IPS-15b (cell line): ENCODE data around the gene GNB1L.

Experiments used
- H3K27me3 ChIP-seq: one replicate; pipeline ENCODE4 v1.6.1; 2013; ENCODE audit warnings: low read length; ENCODE audit not compliant: control insufficient read depth, insufficient read depth
- H3K36me3 ChIP-seq: one replicate; pipeline ENCODE4 v1.6.1; 2013; ENCODE audit warnings: low read length; ENCODE audit not compliant: control insufficient read depth, insufficient read depth
- H3K4me1 ChIP-seq: one replicate; pipeline ENCODE4 v1.6.1; 2013; ENCODE audit warnings: mild to moderate bottlenecking, low read length; ENCODE audit not compliant: control insufficient read depth, insufficient read depth
- H3K4me3 ChIP-seq: one replicate; pipeline ENCODE4 v1.5.1; 2013; ENCODE audit warnings: low read depth, low read length
- H3K9ac ChIP-seq: one replicate; pipeline ENCODE4 v1.6.1; 2013; ENCODE audit warnings: low read depth, mild to moderate bottlenecking, low read length
- H3K9me3 ChIP-seq: one replicate; pipeline ENCODE4 v1.6.1; 2013; ENCODE audit warnings: mild to moderate bottlenecking, low read length; ENCODE audit not compliant: control insufficient read depth, insufficient read depth

Gene GNB1L

GRCh38 chr22:19849835-19850762 is 4.6 kb downstream of the GNB1L start:
- Histone ChIP-seq H3K9ac (no peak overlapping the region), H3K36me3 (peaks cover 23% of the 10 kb centered on the region)

GRCh38 chr22:19848298-19849224 is 6.1 kb downstream of the GNB1L start:
- H3K27me3 ChIP-seq: no peaks in the 10 kb centered on the region
- no peak overlapping the region for H3K4me3 ChIP-seq
- no peak overlapping the region for H3K9ac ChIP-seq
- H3K4me1 ChIP-seq: no peaks in the 10 kb centered on the region
- no peaks in the 10 kb centered on the region for H3K9me3 ChIP-seq
- H3K36me3 ChIP-seq: peaks cover 20% of the 10 kb centered on the region

More at GRCh38 chr22:19849835-19850762, 4.6 kb downstream of the GNB1L start:
- Histone ChIP-seq H3K27me3 (no peaks in the 10 kb centered on the region), H3K4me3 (no peak overlapping the region), H3K4me1 (no peaks in the 10 kb centered on the region), H3K9me3 (no peaks in the 10 kb centered on the region)

GRCh38 chr22:19847345-19847632 is 7.4 kb downstream of the GNB1L start:
- Histone ChIP-seq H3K27me3 (no peaks in the 10 kb centered on the region), H3K9me3 (no peaks in the 10 kb centered on the region), H3K4me1 (peaks cover 2% of the 10 kb centered on the region), H3K36me3 (peaks cover 20% of the 10 kb centered on the region), H3K9ac (no peak overlapping the region), H3K4me3 (no peak overlapping the region)

GRCh38 chr22:19846620-19847344 is 7.9 kb downstream of the GNB1L start:
- H3K27me3 ChIP-seq: no peaks in the 10 kb centered on the region
- H3K9me3 ChIP-seq: no peaks in the 10 kb centered on the region
- H3K36me3 ChIP-seq: peaks cover 15% of the 10 kb centered on the region
- H3K4me1 ChIP-seq: peaks cover 2% of the 10 kb centered on the region
- H3K4me3 ChIP-seq: no peak overlapping the region
- no peak overlapping the region for H3K9ac ChIP-seq

GRCh38 chr22:19845054-19845722 is 9.5 kb downstream of the GNB1L start:
- H3K36me3 ChIP-seq: peaks cover under 1% of the 10 kb centered on the region
- peaks cover 2% of the 10 kb centered on the region for H3K4me1 ChIP-seq
- no peak overlapping the region for H3K4me3 ChIP-seq
- H3K9me3 ChIP-seq: no peaks in the 10 kb centered on the region
- H3K27me3 ChIP-seq: no peaks in the 10 kb centered on the region
- H3K9ac ChIP-seq: no peak overlapping the region

GRCh38 chr22:19844377-19845053 is 10.2 kb downstream of the GNB1L start:
- H3K4me3 ChIP-seq: no peak overlapping the region
- no peaks in the 10 kb centered on the region for H3K36me3 ChIP-seq
- H3K9ac ChIP-seq: no peak overlapping the region
- H3K4me1 ChIP-seq: peaks cover 2% of the 10 kb centered on the region
- no peaks in the 10 kb centered on the region for H3K27me3 ChIP-seq
- H3K9me3 ChIP-seq: no peaks in the 10 kb centered on the region

- no peak overlapping the region for H3K4me3 ChIP-seq
- H3K4me1 ChIP-seq: peaks cover 2% of the 10 kb centered on the region
- H3K9ac ChIP-seq: no peak overlapping the region
- no peaks in the 10 kb centered on the region for H3K9me3 ChIP-seq
- H3K36me3 ChIP-seq: no peaks in the 10 kb centered on the region
- H3K27me3 ChIP-seq: no peaks in the 10 kb centered on the region
Observed at GRCh38 chr22:19843857-19844376, 10.8 kb downstream of the GNB1L start.

GRCh38 chr22:19843107-19843856 is 11.4 kb downstream of the GNB1L start:
- H3K9ac ChIP-seq: no peak overlapping the region

GRCh38 chr22:19842393-19843106 is 12.1 kb downstream of the GNB1L start:
- Histone ChIP-seq H3K4me1 (peaks cover 2% of the 10 kb centered on the region), H3K9ac (no peak overlapping the region), H3K36me3 (no peaks in the 10 kb centered on the region), H3K27me3 (no peaks in the 10 kb centered on the region), H3K4me3 (no peak overlapping the region), H3K9me3 (no peaks in the 10 kb centered on the region)

More at GRCh38 chr22:19843107-19843856, 11.4 kb downstream of the GNB1L start:
- H3K9me3 ChIP-seq: no peaks in the 10 kb centered on the region
- peaks cover 2% of the 10 kb centered on the region for H3K4me1 ChIP-seq
- no peaks in the 10 kb centered on the region for H3K27me3 ChIP-seq
- H3K36me3 ChIP-seq: no peaks in the 10 kb centered on the region
- no peak overlapping the region for H3K4me3 ChIP-seq
